T-helper 1 cell treated with Interleukin-12 subunit alpha and Interleukin-12 subunit beta and Interleukin-4 antibody, amounts not matched to agents 30 μg/mL and 1 μg/mL, for 36 hours (primary cell): ENCODE data around the gene REXO1.

Experiments
- H3K27ac Mint-ChIP-seq: one replicate; pipeline ENCODE4 v1.8.0; 2021; ENCODE audit warnings: mild to moderate bottlenecking, mixed read lengths
- H3K27me3 Mint-ChIP-seq: one replicate; pipeline ENCODE4 v1.8.0; 2021; ENCODE audit warnings: low read depth, mixed read lengths
- H3K36me3 Mint-ChIP-seq: one replicate; pipeline ENCODE4 v1.8.0; 2021; ENCODE audit warnings: low read depth, mixed read lengths
- H3K4me1 Mint-ChIP-seq: one replicate; pipeline ENCODE4 v1.8.0; 2021; ENCODE audit warnings: low read depth, mixed read lengths
- H3K4me3 Mint-ChIP-seq: one replicate; pipeline ENCODE4 v1.8.0; 2021; ENCODE audit warnings: mild to moderate bottlenecking, moderate library complexity, mixed read lengths
- H3K9me3 Mint-ChIP-seq: one replicate; pipeline ENCODE4 v1.8.0; 2021; ENCODE audit warnings: mixed read lengths

The REXO1 gene

GRCh38 chr19:1783354-1783753 is 64.9 kb downstream of the REXO1 start:
- H3K27ac Mint-ChIP-seq, result no peak overlapping the region
- no peaks in the 10 kb centered on the region for H3K9me3 Mint-ChIP-seq
- no peaks in the 10 kb centered on the region for H3K4me1 Mint-ChIP-seq
- peaks cover 2% of the 10 kb centered on the region for H3K36me3 Mint-ChIP-seq
- peaks cover 18% of the 10 kb centered on the region for H3K27me3 Mint-ChIP-seq
- no peak overlapping the region for H3K4me3 Mint-ChIP-seq

- H3K9me3 Mint-ChIP-seq, result no peaks in the 10 kb centered on the region
- peaks cover 20% of the 10 kb centered on the region for H3K27me3 Mint-ChIP-seq
- H3K27ac Mint-ChIP-seq, result no peak overlapping the region
Measured at GRCh38 chr19:1782521-1782920, 65.8 kb downstream of the REXO1 start.

GRCh38 chr19:1780272-1780958 is 67.9 kb downstream of the REXO1 start:
- H3K27ac Mint-ChIP-seq, result no peak overlapping the region
- H3K4me3 Mint-ChIP-seq, result no peak overlapping the region
- peaks cover 30% of the 10 kb centered on the region for H3K27me3 Mint-ChIP-seq
- no peaks in the 10 kb centered on the region for H3K4me1 Mint-ChIP-seq
- H3K9me3 Mint-ChIP-seq, result no peaks in the 10 kb centered on the region
- H3K36me3 Mint-ChIP-seq, result peaks cover 3% of the 10 kb centered on the region

More at GRCh38 chr19:1782521-1782920, 65.8 kb downstream of the REXO1 start:
- Mint-ChIP-seq H3K4me1 (no peaks in the 10 kb centered on the region), H3K36me3 (peaks cover 2% of the 10 kb centered on the region), H3K4me3 (no peak overlapping the region)

- no peaks in the 10 kb centered on the region for H3K9me3 Mint-ChIP-seq
- no peak overlapping the region for H3K4me3 Mint-ChIP-seq
- H3K27me3 Mint-ChIP-seq, result peaks cover 30% of the 10 kb centered on the region
- H3K27ac Mint-ChIP-seq, result no peak overlapping the region
- peaks cover 3% of the 10 kb centered on the region for H3K36me3 Mint-ChIP-seq
- H3K4me1 Mint-ChIP-seq, result no peaks in the 10 kb centered on the region
Measured at GRCh38 chr19:1779574-1779973, 68.7 kb downstream of the REXO1 start.

- Mint-ChIP-seq H3K27me3 (peaks cover 43% of the 10 kb centered on the region), H3K4me3 (no peak overlapping the region), H3K36me3 (peaks cover 3% of the 10 kb centered on the region), H3K9me3 (no peaks in the 10 kb centered on the region), H3K4me1 (no peaks in the 10 kb centered on the region), H3K27ac (no peak overlapping the region)
Measured at GRCh38 chr19:1777149-1777548, 71.1 kb downstream of the REXO1 start.

- Mint-ChIP-seq H3K36me3 (peaks cover 3% of the 10 kb centered on the region), H3K4me1 (no peaks in the 10 kb centered on the region), H3K9me3 (no peaks in the 10 kb centered on the region), H3K4me3 (no peak overlapping the region), H3K27me3 (peaks cover 43% of the 10 kb centered on the region), H3K27ac (no peak overlapping the region)
Measured at GRCh38 chr19:1776606-1777147, 71.6 kb downstream of the REXO1 start.

- no peak overlapping the region for H3K4me3 Mint-ChIP-seq
- H3K27me3 Mint-ChIP-seq, result peaks cover 46% of the 10 kb centered on the region
- H3K36me3 Mint-ChIP-seq, result peaks cover 3% of the 10 kb centered on the region
- peaks cover 5% of the 10 kb centered on the region for H3K9me3 Mint-ChIP-seq
- no peak overlapping the region for H3K27ac Mint-ChIP-seq
- no peaks in the 10 kb centered on the region for H3K4me1 Mint-ChIP-seq
Measured at GRCh38 chr19:1775951-1776605, 72.2 kb downstream of the REXO1 start.

- Mint-ChIP-seq H3K4me3 (no peak overlapping the region), H3K4me1 (no peaks in the 10 kb centered on the region), H3K36me3 (peaks cover 3% of the 10 kb centered on the region), H3K27ac (no peak overlapping the region), H3K27me3 (peaks cover 51% of the 10 kb centered on the region), H3K9me3 (peaks cover 11% of the 10 kb centered on the region)
Measured at GRCh38 chr19:1774989-1775772, 73.1 kb downstream of the REXO1 start.

- H3K27ac Mint-ChIP-seq, result no peak overlapping the region
- peaks cover 49% of the 10 kb centered on the region for H3K27me3 Mint-ChIP-seq
- no peaks in the 10 kb centered on the region for H3K4me1 Mint-ChIP-seq
- H3K36me3 Mint-ChIP-seq, result peaks cover 2% of the 10 kb centered on the region
- H3K4me3 Mint-ChIP-seq, result no peak overlapping the region
- peaks cover 11% of the 10 kb centered on the region for H3K9me3 Mint-ChIP-seq
Measured at GRCh38 chr19:1773184-1773583, 75.1 kb downstream of the REXO1 start.

- no peaks in the 10 kb centered on the region for H3K36me3 Mint-ChIP-seq
- no peak overlapping the region for H3K4me3 Mint-ChIP-seq
- peaks cover 11% of the 10 kb centered on the region for H3K9me3 Mint-ChIP-seq
- no peaks in the 10 kb centered on the region for H3K4me1 Mint-ChIP-seq
- peaks cover 53% of the 10 kb centered on the region for H3K27me3 Mint-ChIP-seq
- no peak overlapping the region for H3K27ac Mint-ChIP-seq
Measured at GRCh38 chr19:1770866-1771576, 77.3 kb downstream of the REXO1 start.

GRCh38 chr19:1769645-1769985 is 78.7 kb downstream of the REXO1 start:
- peaks cover 11% of the 10 kb centered on the region for H3K9me3 Mint-ChIP-seq
- no peak overlapping the region for H3K27ac Mint-ChIP-seq
- no peaks in the 10 kb centered on the region for H3K4me1 Mint-ChIP-seq
- no peak overlapping the region for H3K4me3 Mint-ChIP-seq
- H3K36me3 Mint-ChIP-seq, result no peaks in the 10 kb centered on the region
- H3K27me3 Mint-ChIP-seq, result peaks cover 66% of the 10 kb centered on the region

- Mint-ChIP-seq H3K9me3 (peaks cover 11% of the 10 kb centered on the region), H3K27ac (no peak overlapping the region), H3K36me3 (no peaks in the 10 kb centered on the region), H3K4me3 (no peak overlapping the region), H3K27me3 (peaks cover 68% of the 10 kb centered on the region), H3K4me1 (no peaks in the 10 kb centered on the region)
Measured at GRCh38 chr19:1768918-1769644, 79.2 kb downstream of the REXO1 start.

- no peaks in the 10 kb centered on the region for H3K36me3 Mint-ChIP-seq
- H3K9me3 Mint-ChIP-seq, result peaks cover 11% of the 10 kb centered on the region
- H3K4me3 Mint-ChIP-seq, result no peak overlapping the region
- peaks cover 72% of the 10 kb centered on the region for H3K27me3 Mint-ChIP-seq
- no peaks in the 10 kb centered on the region for H3K4me1 Mint-ChIP-seq
- H3K27ac Mint-ChIP-seq, result no peak overlapping the region
Measured at GRCh38 chr19:1768248-1768647, 80.0 kb downstream of the REXO1 start.
